Measurements from ENCODE around the gene ZNF674.

The ZNF674 gene
- 2.3 to 7.4 reads per million in 2 experiments for total RNA-seq

DNA sequence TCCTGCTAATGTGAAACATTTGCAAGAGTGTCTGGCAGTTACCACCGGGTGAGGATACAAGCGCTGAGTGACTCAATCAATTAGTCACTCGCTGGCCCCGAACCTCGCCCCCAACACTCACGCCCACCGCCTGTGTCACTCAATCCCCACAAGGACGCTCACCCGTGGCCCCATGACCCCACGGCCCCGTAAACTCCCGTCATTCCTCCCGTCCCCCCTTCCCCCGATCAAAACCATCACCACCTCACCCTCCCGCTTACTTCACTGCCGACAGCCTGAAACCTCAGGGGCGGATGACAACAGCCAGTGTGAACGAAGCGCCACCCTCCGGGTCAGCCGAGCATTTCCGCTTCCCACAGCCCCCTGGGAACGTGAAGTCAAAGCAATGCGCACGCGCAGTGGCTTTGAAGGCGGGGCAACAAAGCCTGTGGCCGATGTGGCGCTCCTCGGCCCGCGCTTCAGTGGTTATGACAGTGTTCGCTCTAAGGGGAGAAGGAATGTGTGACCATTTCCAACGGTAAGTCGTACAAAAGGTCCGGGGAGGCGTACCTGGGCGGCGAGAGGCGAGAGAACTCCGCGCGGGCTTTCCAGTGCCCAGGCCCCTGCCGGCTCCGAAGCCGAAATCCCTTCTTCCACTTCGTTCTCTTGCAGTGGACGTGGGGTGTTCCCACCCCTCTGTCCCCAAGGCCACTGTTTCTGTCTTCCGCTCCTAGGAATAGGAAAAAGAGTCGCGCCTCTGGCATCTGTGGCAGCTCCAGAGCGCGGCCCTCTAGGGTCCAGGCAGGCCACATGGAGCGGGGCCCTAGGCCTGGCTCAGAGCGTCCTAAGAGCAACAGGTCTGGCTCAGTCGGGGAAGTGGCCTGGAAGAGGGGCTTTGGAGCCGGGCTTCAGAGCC lies at the start of gene ZNF674:
Gene ZNF674, minus strand, starts transcription at position 311 of the 895 bp plus-strand sequence. CDS start 3,334 bp downstream, outside the sequence.
- peak; percentile 89 for DNase-seq (ENCODE audit: low read depth)

DNA sequence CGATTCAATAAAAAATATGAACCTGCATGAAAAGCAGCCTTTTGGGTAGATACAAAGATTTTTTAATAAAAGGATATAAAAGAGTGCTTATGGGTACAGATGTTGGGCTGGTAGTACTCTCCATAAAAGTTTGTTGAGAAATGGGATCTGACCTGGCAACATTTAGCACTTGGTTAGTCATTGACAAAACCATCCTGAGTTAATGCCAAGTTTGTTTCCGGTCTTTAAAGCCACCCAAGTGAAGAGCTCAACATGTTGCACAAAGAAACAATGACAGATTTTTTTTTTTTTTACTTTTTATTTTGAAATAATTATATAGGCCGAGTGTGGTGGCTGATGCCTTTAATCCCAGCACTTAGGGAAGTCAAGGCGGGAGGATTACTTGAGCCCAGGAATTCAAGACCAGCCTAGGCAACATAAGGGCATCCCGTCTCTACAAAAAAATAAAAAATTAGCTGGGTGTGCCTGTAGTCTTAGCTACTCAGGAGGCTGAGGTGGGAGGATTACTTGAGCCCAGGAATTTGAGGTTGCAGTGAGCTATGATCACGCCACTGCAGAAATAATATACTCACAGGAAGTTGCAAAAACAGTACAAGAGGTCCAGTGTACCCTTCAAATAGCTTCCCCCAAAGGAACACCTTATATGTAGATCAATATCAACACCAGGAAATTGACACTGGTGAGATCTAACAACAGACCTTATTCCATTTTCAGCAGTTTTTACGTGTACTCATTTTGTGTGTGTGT lies 44.9 kb upstream of the ZNF674 start:
- no peak for DNase-seq (ENCODE audit: low read depth)

DNA sequence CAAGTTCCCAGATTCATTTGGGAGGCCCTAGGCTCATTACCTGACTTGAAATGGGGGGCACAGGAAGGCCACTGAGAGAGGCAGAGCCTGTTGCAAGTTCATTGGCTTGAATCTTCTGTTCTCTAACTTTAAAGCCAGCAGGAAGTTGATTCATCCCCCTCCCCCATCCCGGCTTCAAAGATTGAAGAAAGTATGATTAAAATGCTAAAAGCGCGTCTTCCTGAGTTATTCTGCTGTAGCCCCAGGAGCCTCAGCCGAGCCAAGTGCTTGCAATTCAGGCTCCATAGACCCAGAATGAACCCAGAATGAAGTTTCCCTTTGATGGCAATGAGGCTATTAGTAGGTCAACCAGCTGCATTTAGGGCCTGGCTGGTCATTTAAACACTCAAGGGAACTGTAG lies 43.0 kb upstream of the ZNF674 start:
- DNase-seq (ENCODE audit: low read depth) = peak; percentile 36

- no peak for DNase-seq (ENCODE audit: low read depth)
These were observed 42.5 kb upstream of the ZNF674 start for GRCh38 chrX:46587753-46588171.

GRCh38 chrX:46587158-46587557 lies 41.9 kb upstream of the ZNF674 start:
- DNase-seq (ENCODE audit: low read depth) = no peak

DNA sequence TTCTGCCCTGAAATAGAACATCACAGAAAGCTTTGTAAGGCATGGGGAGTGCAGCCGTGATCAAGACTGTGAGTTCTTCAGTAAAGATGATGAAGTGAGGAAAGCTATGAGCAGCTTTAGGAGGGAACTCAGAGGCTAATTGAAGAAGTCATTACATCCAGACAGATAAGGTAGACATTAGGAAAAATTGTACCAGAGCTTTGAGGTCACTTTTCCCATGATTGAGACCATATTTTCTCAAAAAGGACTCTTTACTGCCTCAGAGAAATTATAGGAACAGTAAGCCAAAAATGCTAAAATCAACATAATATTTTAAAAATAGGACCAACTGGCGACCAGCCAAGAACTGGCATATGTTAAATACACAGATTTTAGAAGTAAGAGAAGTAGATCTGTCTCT lies 39.5 kb upstream of the ZNF674 start:
- no peak for DNase-seq (ENCODE audit: low read depth)

DNA sequence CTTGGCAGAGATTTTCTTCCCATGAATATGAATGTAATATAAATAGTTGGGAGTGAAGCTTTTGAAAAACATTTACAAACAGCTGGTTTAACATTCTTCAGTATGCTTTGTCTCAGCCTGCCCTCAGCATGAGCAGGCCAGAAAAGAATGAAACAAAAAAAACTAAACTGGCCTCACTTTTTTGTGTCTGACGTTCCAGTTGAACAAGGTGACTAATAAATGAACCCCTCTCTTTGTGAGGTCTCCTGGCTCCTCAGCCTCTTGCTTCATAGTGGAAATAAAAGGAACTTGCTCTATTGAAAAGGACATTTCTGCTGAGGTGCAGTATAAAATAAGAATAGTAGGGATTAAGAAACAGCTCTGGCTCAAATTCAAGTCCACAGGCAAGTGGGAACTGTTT lies 37.7 kb upstream of the ZNF674 start:
- no peak for DNase-seq (ENCODE audit: low read depth)

GRCh38 chrX:46582325-46582724 lies 37.1 kb upstream of the ZNF674 start:
- DNase-seq (ENCODE audit: low read depth) = no peak

GRCh38 chrX:46580613-46581012 lies 35.4 kb upstream of the ZNF674 start:
- no peak for DNase-seq (ENCODE audit: low read depth)

DNA sequence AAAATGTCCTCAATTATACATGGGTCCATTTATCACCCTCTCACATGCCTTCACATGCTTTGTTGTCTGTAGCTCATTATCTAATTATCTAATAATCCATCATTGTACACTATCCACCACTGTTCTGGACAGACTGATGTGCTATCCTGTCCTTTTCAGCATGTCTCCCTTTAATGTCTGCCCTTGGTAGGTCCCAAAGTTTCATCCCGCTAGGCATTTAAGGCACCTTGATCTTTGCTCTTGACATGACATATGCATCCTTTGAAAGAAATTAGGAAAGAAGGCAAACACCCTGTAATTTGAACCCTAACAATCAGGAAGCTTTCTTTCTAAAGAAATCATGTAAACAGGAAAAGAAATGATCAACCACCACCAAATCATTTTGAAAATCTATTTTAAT lies 34.0 kb upstream of the ZNF674 start:
- DNase-seq (ENCODE audit: low read depth) = no peak

- no peak for DNase-seq (ENCODE audit: low read depth)
These were observed 32.2 kb upstream of the ZNF674 start for GRCh38 chrX:46577221-46578005.

- DNase-seq (ENCODE audit: low read depth) = no peak
These were observed 31.2 kb upstream of the ZNF674 start for GRCh38 chrX:46576458-46576857.

GRCh38 chrX:46575991-46576392 lies 30.8 kb upstream of the ZNF674 start:
- DNase-seq (ENCODE audit: low read depth) = no peak

DNA sequence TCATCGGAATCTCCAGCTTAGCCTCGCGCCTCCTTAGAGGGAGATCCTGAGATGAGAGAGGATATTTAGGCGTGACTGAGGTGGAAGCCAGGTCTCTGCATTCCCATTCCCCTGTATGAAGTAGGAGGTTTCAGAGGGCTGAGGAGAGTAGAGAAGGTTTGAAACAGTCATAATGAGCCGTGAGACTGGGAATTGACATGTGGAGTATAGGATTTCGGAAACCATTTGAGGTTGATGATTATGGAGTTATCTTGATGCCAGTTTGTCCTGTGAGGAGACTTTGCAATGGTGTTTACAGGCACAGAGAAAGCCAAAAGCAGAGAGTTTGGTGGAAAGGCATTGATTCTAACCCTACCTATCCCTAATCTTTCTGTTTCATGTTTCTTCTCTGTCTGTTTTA lies 30.4 kb upstream of the ZNF674 start:
- DNase-seq (ENCODE audit: low read depth) = no peak

DNA sequence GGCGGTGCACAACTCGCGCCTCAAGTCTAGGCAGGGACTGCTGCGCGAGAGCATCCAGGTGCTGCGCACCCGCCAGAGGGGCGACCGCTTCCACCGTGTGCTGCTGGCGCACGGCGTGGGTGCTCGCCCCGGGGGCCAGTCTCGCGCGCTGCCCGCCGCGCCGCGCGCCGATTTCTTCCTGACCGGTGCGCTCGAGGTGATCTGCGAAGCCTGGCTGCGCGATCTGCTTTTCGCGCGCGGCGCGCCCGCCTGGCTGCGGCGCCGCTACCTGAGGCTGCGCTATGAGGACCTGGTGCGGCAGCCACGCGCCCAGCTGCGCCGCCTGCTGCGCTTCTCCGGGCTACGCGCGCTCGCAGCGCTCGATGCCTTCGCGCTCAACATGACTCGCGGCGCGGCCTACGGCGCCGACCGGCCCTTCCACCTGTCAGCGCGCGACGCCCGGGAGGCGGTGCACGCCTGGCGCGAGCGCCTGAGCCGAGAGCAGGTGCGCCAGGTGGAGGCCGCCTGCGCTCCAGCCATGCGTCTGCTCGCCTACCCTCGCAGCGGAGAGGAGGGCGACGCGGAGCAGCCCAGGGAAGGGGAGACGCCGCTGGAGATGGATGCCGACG lies 29.7 kb upstream of the ZNF674 start:
- peak; percentile 35 for DNase-seq (ENCODE audit: low read depth)

DNA sequence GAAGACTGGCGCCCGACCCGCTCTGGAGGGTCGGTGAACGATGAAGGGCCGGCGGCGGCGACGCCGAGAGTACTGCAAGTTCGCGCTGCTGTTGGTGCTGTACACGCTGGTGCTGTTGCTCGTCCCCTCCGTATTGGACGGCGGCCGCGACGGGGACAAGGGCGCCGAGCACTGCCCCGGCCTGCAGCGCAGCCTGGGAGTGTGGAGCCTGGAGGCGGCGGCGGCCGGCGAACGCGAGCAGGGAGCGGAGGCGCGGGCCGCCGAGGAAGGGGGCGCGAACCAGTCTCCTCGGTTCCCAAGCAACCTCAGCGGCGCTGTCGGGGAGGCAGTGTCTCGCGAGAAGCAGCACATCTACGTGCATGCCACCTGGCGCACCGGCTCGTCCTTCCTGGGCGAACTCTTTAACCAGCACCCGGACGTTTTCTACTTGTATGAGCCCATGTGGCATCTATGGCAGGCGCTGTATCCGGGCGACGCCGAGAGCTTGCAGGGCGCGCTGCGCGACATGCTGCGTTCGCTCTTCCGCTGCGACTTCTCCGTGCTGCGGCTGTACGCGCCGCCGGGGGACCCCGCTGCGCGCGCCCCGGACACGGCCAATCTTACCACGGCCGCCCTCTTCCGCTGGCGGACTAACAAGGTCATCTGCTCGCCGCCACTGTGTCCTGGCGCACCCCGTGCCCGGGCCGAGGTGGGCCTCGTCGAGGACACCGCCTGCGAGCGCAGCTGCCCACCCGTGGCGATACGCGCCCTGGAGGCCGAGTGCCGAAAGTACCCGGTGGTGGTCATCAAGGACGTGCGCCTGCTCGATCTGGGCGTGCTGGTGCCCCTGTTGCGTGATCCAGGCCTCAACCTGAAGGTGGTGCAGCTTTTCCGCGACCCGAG lies 28.9 kb upstream of the ZNF674 start:
- DNase-seq (ENCODE audit: low read depth) = peak; percentile 77

DNA sequence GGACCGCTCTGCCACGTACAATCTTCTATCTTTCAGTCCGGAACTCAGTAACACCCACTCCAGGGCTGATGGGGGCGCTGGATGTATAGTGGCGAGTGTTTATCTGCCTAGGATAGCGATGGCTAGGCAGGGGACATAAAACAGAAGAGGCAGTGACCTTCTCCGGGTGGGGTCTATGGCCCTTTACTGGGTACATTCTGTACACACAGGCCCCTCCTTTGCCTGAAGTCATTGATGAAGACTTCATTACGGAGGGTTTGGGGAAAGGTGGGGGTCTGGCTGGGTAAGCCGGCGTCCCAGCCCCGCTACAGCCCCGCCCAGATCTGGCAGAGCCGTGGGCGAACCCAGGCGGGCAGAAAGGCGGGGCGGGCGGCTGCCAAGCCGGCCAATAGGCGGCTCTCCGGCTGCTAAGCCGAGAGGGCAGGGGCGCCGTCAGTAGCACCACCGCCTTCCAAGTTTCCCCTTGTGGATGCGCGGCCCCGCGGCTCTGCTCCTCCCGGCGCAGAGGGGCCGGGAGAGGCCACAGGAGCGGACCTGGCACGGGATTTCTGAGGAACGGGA lies 28.2 kb upstream of the ZNF674 start, which contains the start of gene CHST7:
Gene CHST7, plus strand, starts transcription at position 435 of the 561 bp plus-strand sequence. CDS start 167 bp downstream, outside the sequence.
- peak; percentile 44 for DNase-seq (ENCODE audit: low read depth)

- no peak for DNase-seq (ENCODE audit: low read depth)
These were observed 27.2 kb upstream of the ZNF674 start for GRCh38 chrX:46572340-46572936.

- DNase-seq (ENCODE audit: low read depth) = no peak
These were observed 26.5 kb upstream of the ZNF674 start for GRCh38 chrX:46571423-46572339.
